B cell (primary cell): Measurements from ENCODE around the gene CYP2W1. TPM values are rescaled to one million over a fixed set of nuclear protein-coding genes. Genes with fewer than 3 reads are reported as not detected.
A peak's percentile ranks its signal among the peaks of the same experiment; 100 is the strongest.

ENCODE experiments used
- ATAC-seq: fragments of 200-7000 bp; cut with Tn5 transposase; one replicate; pipeline ENCODE4 v1.10.0; 2021; ENCODE audit warnings: low read depth, mild to moderate bottlenecking, moderate number of reproducible peaks, moderate library complexity
- CTCF ChIA-PET: fragments of 350-600 bp; sonication (Branson Sonifier 250); formaldehyde crosslinking; loops from one replicate; lab custom pipeline; 2021; ENCODE audit warnings: antibody characterized with exemption, inconsistent platforms; lab: Charles Lee
- POLR2A ChIA-PET: fragments of 350-600 bp; sonication (Branson Sonifier 250); formaldehyde crosslinking; loops from one replicate; lab custom pipeline; 2021; ENCODE audit warnings: antibody characterized with exemption; lab: Charles Lee
- DNase-seq: peaks from one replicate; pipeline ENCODE4 v3.0.0; 2013
- H2AFZ ChIP-seq: 2 replicates; pipeline ENCODE4 v1.6.1; 2012; ENCODE audit warnings: mild to moderate bottlenecking, low read depth, low read length; ENCODE audit not compliant: insufficient read depth, poor library complexity, severe bottlenecking
- H3K27ac ChIP-seq, 2 donors: 1 replicate in 1 of 2; 2 replicates in 1 of 2; pipeline ENCODE4 v1.5.1; 2012 to 2013; ENCODE audit warnings: low read length in 2 of 2, mild to moderate bottlenecking in 2 of 2, moderate library complexity in 1 of 2
- H3K27me3 ChIP-seq, 4 experiments: fragments of 200-600 bp in 1 of 4; sonication (generic) in 1 of 4; replicated peaks in 1 of 4; 1 replicate in 2 of 4; 2 replicates in 2 of 4; pipeline versions ENCODE4 v1.6.1 to v1.7.0; 2013 to 2016; ENCODE audit warnings: low read length in 3 of 4, mild to moderate bottlenecking in 2 of 4, mixed read lengths in 1 of 4, moderate library complexity in 1 of 4; ENCODE audit not compliant: insufficient read depth in 4 of 4, control insufficient read depth in 3 of 4; ENCODE audit errors: control extremely low read depth in 1 of 4
- H3K36me3 ChIP-seq, 2 experiments: replicated peaks in 1 of 2; 1 replicate in 1 of 2; 2 replicates in 1 of 2; pipeline versions ENCODE4 v1.6.1 to v1.7.1; 2013; ENCODE audit warnings: low read length in 1 of 2; ENCODE audit not compliant: insufficient read depth in 2 of 2, control insufficient read depth in 1 of 2; ENCODE audit errors: control extremely low read depth in 1 of 2, extremely low read depth in 1 of 2
- H3K4me1 ChIP-seq, 2 donors: fragments of 200-600 bp in 1 of 2; sonication (generic) in 1 of 2; 1 replicate in 1 of 2; 2 replicates in 1 of 2; pipeline versions ENCODE4 v1.5.1 to v1.6.1; 2013 to 2017; ENCODE audit warnings: low read length in 2 of 2; ENCODE audit not compliant: control insufficient read depth in 2 of 2, insufficient read depth in 2 of 2
- H3K4me2 ChIP-seq: replicated peaks from 2 replicates; pipeline ENCODE3; 2012; ENCODE audit warnings: mild to moderate bottlenecking, low read depth, low read length; ENCODE audit not compliant: poor library complexity, severe bottlenecking
- H3K4me3 ChIP-seq, 5 experiments: fragments of 200-600 bp in 1 of 5; sonication (generic) in 1 of 5; 1 replicate in 3 of 5; 2 replicates in 2 of 5; pipeline versions ENCODE4 v1.5.1 to v1.7.0; 2011 to 2016; ENCODE audit warnings: low read length in 4 of 5, mild to moderate bottlenecking in 4 of 5, low read depth in 2 of 5, control low read depth in 1 of 5, moderate library complexity in 1 of 5; ENCODE audit not compliant: insufficient read depth in 1 of 5; ENCODE audit errors: control extremely low read depth in 1 of 5, extremely low read depth in 1 of 5
- H3K79me2 ChIP-seq: fragments of 200-600 bp; sonication (generic); one replicate; pipeline ENCODE4 v1.6.0; 2016; ENCODE audit warnings: low read length; ENCODE audit not compliant: control insufficient read depth, insufficient read depth
- H3K9ac ChIP-seq: fragments of 200-600 bp; sonication (generic); 2 replicates; pipeline ENCODE4 v1.6.1; 2017; ENCODE audit warnings: mild to moderate bottlenecking, low read length, moderate library complexity
- H3K9me3 ChIP-seq, 3 donors: one replicate each; pipeline versions ENCODE4 v1.6.1 to v1.7.1; 2013; ENCODE audit warnings: low read length in 2 of 3; ENCODE audit not compliant: control insufficient read depth in 2 of 3, insufficient read depth in 1 of 3; ENCODE audit errors: control extremely low read depth in 1 of 3
- H4K20me1 ChIP-seq: 2 replicates; pipeline ENCODE4 v1.6.0; 2012; ENCODE audit warnings: mild to moderate bottlenecking, low read length; ENCODE audit not compliant: insufficient read depth, control insufficient read depth, poor library complexity, severe bottlenecking
- H3K27ac Mint-ChIP-seq: one replicate; pipeline ENCODE4 v1.8.0; 2021; ENCODE audit warnings: mixed read lengths
- H3K27me3 Mint-ChIP-seq: one replicate; pipeline ENCODE4 v1.8.0; 2021; ENCODE audit warnings: mixed read lengths
- H3K4me1 Mint-ChIP-seq: one replicate; pipeline ENCODE4 v1.8.0; 2021; ENCODE audit warnings: mixed read lengths
- H3K4me3 Mint-ChIP-seq: one replicate; pipeline ENCODE4 v1.8.0; 2021; ENCODE audit warnings: mixed read lengths
- H3K9me3 Mint-ChIP-seq: one replicate; pipeline ENCODE4 v1.8.0; 2022; ENCODE audit warnings: mixed read lengths; ENCODE audit not compliant: insufficient read depth
- EZH2 ChIP-seq: IDR thresholded peaks from 2 replicates; pipeline ENCODE4 v1.6.1; 2012; ENCODE audit warnings: borderline replicate concordance, low read depth, mild to moderate bottlenecking, moderate library complexity, low read length; ENCODE audit not compliant: insufficient read depth, poor library complexity, severe bottlenecking
- WGBS: methylation state at CpG from one replicate; pipeline ENCODE4 v1.1.5; 2013; ENCODE audit warnings: missing lambda C conversion rate; ENCODE audit not compliant: insufficient coverage; 5-methylcytosine and 5-hydroxymethylcytosine counted together
- intact Hi-C: fragments of 100-400 bp; cut with micrococcal nuclease; formaldehyde crosslinking; loops from one replicate; pipeline ENCODE4 v1.10.0; 2022
- polyA plus RNA-seq: library from polyadenylated mRNA; depleted of rRNA; stranded (reverse); fragments of >200 nt; gene quantifications from 2 replicates; pipeline ENCODE4 v1.2.3, GENCODE V29; 2012
- total RNA-seq, 2 donors: library from RNA; stranded (reverse); fragments of 120-200 nt in 1 of 2; gene quantifications; 1 replicate in 1 of 2; 2 replicates in 1 of 2; pipeline versions ENCODE4 v1.2.3 to v1.2.4, GENCODE V29; 2013 to 2022
- TF ChIP-seq, protein P1 (sequence below): fragments of 200-600 bp; IDR thresholded peaks from one replicate; pipeline ENCODE4 v1.8.0; 2022; ENCODE audit warnings: antibody characterized with exemption, mild to moderate bottlenecking

CYP2W1 gene
- total and polyA plus RNA-seq, 2 donors (not counting 1 experiment from before 2014, with no cell fraction given) = not detected

DNA sequence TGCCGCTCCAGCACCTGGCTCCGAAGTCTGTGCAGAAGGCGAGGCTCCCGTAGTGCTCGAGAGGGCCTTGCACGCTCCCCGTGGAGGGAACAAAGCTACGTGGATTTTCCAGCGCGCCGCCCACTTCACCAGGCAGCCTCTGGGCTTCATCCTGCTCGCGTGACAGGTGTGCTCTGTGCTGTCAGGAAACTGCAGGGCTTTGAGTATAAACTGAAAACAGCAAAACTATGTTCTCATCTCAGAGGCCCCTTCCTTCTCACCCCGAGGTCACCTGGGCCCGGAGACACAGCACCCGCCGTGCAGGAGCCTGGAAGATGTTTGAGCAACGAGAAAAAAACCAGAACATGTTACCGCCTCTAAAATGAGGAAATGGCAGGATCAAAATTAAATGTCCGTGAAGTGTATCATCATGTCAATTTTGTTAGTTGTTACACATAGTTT is 43.8 kb downstream of the CYP2W1 start:
- Histone ChIP-seq H3K4me3 (peak overlapping the region in 4 of 5 experiments; percentile 3 to 65 (median 51)), H3K4me2 (peak overlapping the region; percentile 97), H3K9me3 (peaks cover 0 to 22% (median 0%) of the 10 kb centered on the region in 3 donors), H4K20me1 (peaks cover 41% of the 10 kb centered on the region), H3K9ac (peak overlapping the region; percentile 75), H3K36me3 (peaks cover 0 to 8% of the 10 kb centered on the region in 2 experiments), H3K79me2 (peaks cover 43% of the 10 kb centered on the region), H3K4me1 (peaks cover 72 to 87% of the 10 kb centered on the region in 2 donors), H3K27me3 (peaks cover 0 to 4% (median 1%) of the 10 kb centered on the region in 4 experiments), H2AFZ (no peak overlapping the region), H3K27ac (peak overlapping the region in 1 of 2 donors; percentile 10)
- POLR2A ChIA-PET = interaction anchor here (0.5 to 1.2 kb wide), 2 partner anchors 22 to 46 kb away, joined by 5 to 6 read pairs; no protein-coding TSS in a partner anchor
- DNase-seq (peak; percentile 65), ATAC-seq (no peak)
- Mint-ChIP-seq H3K9me3 (no peaks in the 10 kb centered on the region), H3K4me1 (peaks cover 73% of the 10 kb centered on the region), H3K27ac (peak overlapping the region; percentile 87), H3K27me3 (peaks cover 3% of the 10 kb centered on the region), H3K4me3 (peak overlapping the region; percentile 94)
- CTCF ChIA-PET = interaction anchor here (0.9 to 6.9 kb wide), 8 partner anchors 18 to 59 kb away, joined by 3 to 57 read pairs (median 6); partner anchors contain the start of gene GPR146
- intact Hi-C loops = no loop called here
- 74% methylated on average over 11 of the region's 20 CpGs for WGBS
- TF ChIP-seq, protein P1, sequence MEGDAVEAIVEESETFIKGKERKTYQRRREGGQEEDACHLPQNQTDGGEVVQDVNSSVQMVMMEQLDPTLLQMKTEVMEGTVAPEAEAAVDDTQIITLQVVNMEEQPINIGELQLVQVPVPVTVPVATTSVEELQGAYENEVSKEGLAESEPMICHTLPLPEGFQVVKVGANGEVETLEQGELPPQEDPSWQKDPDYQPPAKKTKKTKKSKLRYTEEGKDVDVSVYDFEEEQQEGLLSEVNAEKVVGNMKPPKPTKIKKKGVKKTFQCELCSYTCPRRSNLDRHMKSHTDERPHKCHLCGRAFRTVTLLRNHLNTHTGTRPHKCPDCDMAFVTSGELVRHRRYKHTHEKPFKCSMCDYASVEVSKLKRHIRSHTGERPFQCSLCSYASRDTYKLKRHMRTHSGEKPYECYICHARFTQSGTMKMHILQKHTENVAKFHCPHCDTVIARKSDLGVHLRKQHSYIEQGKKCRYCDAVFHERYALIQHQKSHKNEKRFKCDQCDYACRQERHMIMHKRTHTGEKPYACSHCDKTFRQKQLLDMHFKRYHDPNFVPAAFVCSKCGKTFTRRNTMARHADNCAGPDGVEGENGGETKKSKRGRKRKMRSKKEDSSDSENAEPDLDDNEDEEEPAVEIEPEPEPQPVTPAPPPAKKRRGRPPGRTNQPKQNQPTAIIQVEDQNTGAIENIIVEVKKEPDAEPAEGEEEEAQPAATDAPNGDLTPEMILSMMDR = no peak
- TF ChIP-seq EZH2 = no peak
